GM21619 (cell line): ENCODE measurements around the gene RAB34.

ENCODE experiments used
- ATAC-seq: cut with Tn5 transposase; IDR thresholded peaks from one replicate; pipeline ENCODE4 v1.9.1; 2021; ENCODE audit not compliant: unreplicated experiment

Gene RAB34

GRCh38 chr17:28717578-28718332 lies at the start of gene RAB34:
Gene RAB34 (minus strand): TSS chr17:28717868. CDS start chr17:28717266, 602 bp downstream.
- ATAC-seq = no peak

GRCh38 chr17:28765038-28765437 lies 47.4 kb upstream of the RAB34 start:
- no peak for ATAC-seq

GRCh38 chr17:28763804-28764266 lies 46.2 kb upstream of the RAB34 start:
- no peak for ATAC-seq

GRCh38 chr17:28763137-28763799 lies 45.6 kb upstream of the RAB34 start:
- ATAC-seq = no peak

GRCh38 chr17:28760601-28761562 lies 43.2 kb upstream of the RAB34 start:
- ATAC-seq = no peak

GRCh38 chr17:28759256-28759865 lies 41.7 kb upstream of the RAB34 start:
- no peak for ATAC-seq

- no peak for ATAC-seq
Observed at GRCh38 chr17:28758411-28759121, 40.9 kb upstream of the RAB34 start.

GRCh38 chr17:28756049-28756804 lies 38.6 kb upstream of the RAB34 start:
- ATAC-seq = no peak

GRCh38 chr17:28755486-28755885 lies 37.8 kb upstream of the RAB34 start:
- ATAC-seq = no peak

- ATAC-seq = no peak
Observed at GRCh38 chr17:28751600-28752366, 34.1 kb upstream of the RAB34 start.

GRCh38 chr17:28750178-28751047 lies 32.7 kb upstream of the RAB34 start:
- no peak for ATAC-seq

GRCh38 chr17:28749516-28750177 lies 32.0 kb upstream of the RAB34 start:
- no peak for ATAC-seq

- no peak for ATAC-seq
Observed at GRCh38 chr17:28748852-28749515, 31.3 kb upstream of the RAB34 start.

GRCh38 chr17:28747801-28748750 lies 30.4 kb upstream of the RAB34 start:
- ATAC-seq = no peak

GRCh38 chr17:28747051-28747691 lies 29.5 kb upstream of the RAB34 start:
- no peak for ATAC-seq
